T-cell (primary cell): ENCODE results near the gene GGA1. TPM values are rescaled to one million over a fixed set of nuclear protein-coding genes. Genes with fewer than 3 reads are reported as not detected.
"Not testable (repeated sequence)": the region's sequence is repeated elsewhere in the genome, so short reads cannot be mapped to it uniquely, and the experiment has no call there.

Experiments
- ATAC-seq, 4 experiments: fragments of 200-7000 bp in 3 of 4; fragments of 150-1000 bp in 1 of 4; cut with Tn5 transposase; replicated peaks in 1 of 4; 1 replicate in 3 of 4; 2 replicates in 1 of 4; pipeline ENCODE4 v1.10.0; 2021; ENCODE audit warnings: moderate library complexity in 3 of 4, mild to moderate bottlenecking in 2 of 4, moderate number of reproducible peaks in 1 of 4
- CTCF ChIA-PET, 2 donors: fragments of 300-600 bp; sonication (Branson Sonifier 250); formaldehyde crosslinking; loops; one replicate each; lab custom pipeline; 2022; ENCODE audit warnings: antibody characterized with exemption in 2 of 2; lab: Charles Lee
- POLR2A ChIA-PET, 2 donors: fragments of 300-600 bp; sonication (Branson Sonifier 250); formaldehyde crosslinking; loops; one replicate each; lab custom pipeline; 2022; ENCODE audit warnings: antibody characterized with exemption in 2 of 2; lab: Charles Lee
- DNase-seq, 35 experiments: peaks; one replicate each; pipeline versions ENCODE4 v3.0.0 to v3.0.0-alpha.2; 2013 to 2023
- H3K27ac ChIP-seq: one replicate; pipeline ENCODE4 v1.5.1; 2013; ENCODE audit warnings: low read length
- H3K27me3 ChIP-seq, 2 experiments: replicated peaks in 1 of 2; 1 replicate in 1 of 2; 2 replicates in 1 of 2; pipeline versions ENCODE4 v1.6.1 to v1.7.0; 2013; ENCODE audit warnings: low read length in 1 of 2, mixed read lengths in 1 of 2; ENCODE audit not compliant: control insufficient read depth in 2 of 2, insufficient read depth in 2 of 2; ENCODE audit errors: extremely low read depth in 1 of 2
- H3K36me3 ChIP-seq, 2 donors: 1 replicate in 1 of 2; 2 replicates in 1 of 2; pipeline versions ENCODE4 v1.6.1 to v1.7.0; 2013; ENCODE audit warnings: low read length in 1 of 2; ENCODE audit not compliant: control insufficient read depth in 2 of 2, insufficient read depth in 1 of 2; ENCODE audit errors: extremely low read depth in 1 of 2
- H3K4me1 ChIP-seq, 2 experiments: 1 replicate in 1 of 2; 2 replicates in 1 of 2; pipeline versions ENCODE4 v1.6.1 to v1.7.0; 2013; ENCODE audit warnings: low read length in 2 of 2, mixed read lengths in 1 of 2; ENCODE audit not compliant: insufficient read depth in 2 of 2, control insufficient read depth in 1 of 2; ENCODE audit errors: extremely low read depth in 1 of 2
- H3K4me3 ChIP-seq, 2 donors: 1 replicate in 1 of 2; 2 replicates in 1 of 2; pipeline versions ENCODE4 v1.5.1 to v1.7.0; 2013; ENCODE audit warnings: mild to moderate bottlenecking in 2 of 2, low read length in 1 of 2, moderate library complexity in 1 of 2; ENCODE audit not compliant: control insufficient read depth in 1 of 2; ENCODE audit errors: extremely low read depth in 1 of 2
- H3K9me3 ChIP-seq: 2 replicates; pipeline ENCODE4 v1.7.0; 2013
- H3K27ac Mint-ChIP-seq, 2 donors: one replicate each; pipeline ENCODE4 v1.8.0; 2020 to 2021; ENCODE audit warnings: mild to moderate bottlenecking in 2 of 2, mixed read lengths in 2 of 2
- H3K27me3 Mint-ChIP-seq, 2 donors: one replicate each; pipeline ENCODE4 v1.8.0; 2021 to 2022; ENCODE audit warnings: mixed read lengths in 2 of 2
- H3K36me3 Mint-ChIP-seq: one replicate; pipeline ENCODE4 v1.8.0; 2021; ENCODE audit warnings: mixed read lengths
- H3K4me1 Mint-ChIP-seq, 3 donors: one replicate each; pipeline ENCODE4 v1.8.0; 2020 to 2022; ENCODE audit warnings: mixed read lengths in 3 of 3, mild to moderate bottlenecking in 1 of 3
- H3K4me3 Mint-ChIP-seq, 3 donors: one replicate each; pipeline ENCODE4 v1.8.0; 2020 to 2022; ENCODE audit warnings: mild to moderate bottlenecking in 3 of 3, mixed read lengths in 3 of 3, moderate library complexity in 3 of 3
- H3K9me3 Mint-ChIP-seq, 3 donors: one replicate each; pipeline ENCODE4 v1.8.0; 2020 to 2022; ENCODE audit warnings: mixed read lengths in 3 of 3
- WGBS: methylation state at CpG from one replicate; pipeline ENCODE4 v1.1.5; 2013; ENCODE audit warnings: missing lambda C conversion rate; ENCODE audit not compliant: insufficient coverage; 5-methylcytosine and 5-hydroxymethylcytosine counted together
- total RNA-seq, 35 experiments: library from RNA in 6 of 35; stranded (reverse) in 6 of 35; fragments of 120-200 nt in 1 of 35; gene quantifications; one replicate each; pipeline versions ENCODE4 v1.2.1 to v1.2.4 and lab custom pipeline; 2013 to 2026

Gene GGA1
- total RNA-seq, 5 donors from 2014 or later (not counting 1 experiment from before 2014, with no cell fraction given): 83.8 to 105 (median 97.7) TPM

GRCh38 chr22:37604875-37605274 is 3.8 kb upstream of the GGA1 start:
- H3K36me3 Mint-ChIP-seq: no peaks in the 10 kb centered on the region
- peak overlapping the region in 1 of 2 donors; percentile 12 for H3K4me3 ChIP-seq
- ChIA-PET CTCF (interaction anchor here (0.5 to 5.8 kb wide), 5 partner anchors 12 to 311 kb away, joined by 3 to 59 read pairs (median 5); partner anchors contain the start of gene PDXP (in 1 of the 2)), POLR2A (no interaction called here)
- H3K4me1 Mint-ChIP-seq: peaks cover 52 to 66% (median 63%) of the 10 kb centered on the region in 3 donors
- H3K4me3 Mint-ChIP-seq: peak overlapping the region; percentile 46 to 69 (median 55)
- peak; percentile 38 to 84 (median 60) for DNase-seq
- peaks cover 34 to 57% of the 10 kb centered on the region in 2 experiments for H3K4me1 ChIP-seq
- H3K27ac Mint-ChIP-seq: peak overlapping the region; percentile 79 to 85
- peak overlapping the region; percentile 66 for H3K27ac ChIP-seq
- no peaks in the 10 kb centered on the region for H3K9me3 ChIP-seq
- peaks cover 0 to 4% of the 10 kb centered on the region in 2 experiments for H3K27me3 ChIP-seq
- no peaks in the 10 kb centered on the region for H3K36me3 ChIP-seq
- WGBS: 0% methylated on average over 3 of the region's 5 CpGs
- peak; percentile 22 to 45 (median 32) for ATAC-seq
- no peaks in the 10 kb centered on the region for H3K27me3 Mint-ChIP-seq
- H3K9me3 Mint-ChIP-seq: no peaks in the 10 kb centered on the region

DNA sequence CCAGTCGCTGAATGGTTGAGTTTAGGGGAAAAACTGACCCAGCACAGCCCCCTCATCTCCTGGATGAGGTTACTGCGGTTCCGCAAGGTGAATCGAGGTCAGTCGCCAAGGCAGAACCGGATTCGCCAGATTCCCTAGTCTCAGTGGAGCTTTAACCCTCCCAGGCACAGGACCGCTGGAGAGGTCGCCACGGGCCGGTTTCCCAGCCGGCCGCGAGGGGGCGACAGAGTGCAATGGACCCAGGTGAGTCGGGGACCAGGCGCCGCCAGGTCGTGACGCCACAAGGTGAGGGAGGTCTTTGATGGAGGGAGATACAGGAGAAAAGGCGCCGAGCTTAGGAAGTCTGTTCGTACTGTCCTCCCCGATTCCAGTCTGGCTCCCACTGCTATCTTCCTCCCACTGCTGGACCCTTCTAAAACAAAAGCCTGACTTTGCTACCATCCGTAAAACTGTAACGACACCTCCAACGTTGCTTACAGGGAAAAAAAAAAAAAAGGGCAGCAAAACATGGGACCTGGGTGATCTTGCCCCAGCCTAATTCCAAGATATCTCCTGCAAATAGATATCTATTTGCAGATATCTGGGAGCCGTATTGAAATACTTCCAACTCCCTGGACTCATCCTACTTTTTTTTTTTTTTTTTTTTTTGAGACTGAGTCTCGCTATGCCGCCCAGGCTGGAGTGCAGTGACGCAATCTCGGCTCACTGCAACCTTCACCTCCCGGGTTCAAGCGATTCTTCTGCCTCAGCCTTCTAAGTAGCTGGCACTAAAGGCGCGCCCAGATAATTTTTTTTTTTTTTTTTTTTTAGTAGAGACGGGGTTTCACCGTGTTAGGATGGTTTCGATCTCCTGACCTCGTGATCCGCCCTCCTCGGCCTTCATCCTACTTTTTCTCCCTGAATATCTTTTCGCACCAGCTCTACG is 1.4 kb upstream of the GGA1 start:
- peaks cover 39 to 76% of the 10 kb centered on the region in 2 experiments for H3K4me1 ChIP-seq
- H3K27ac Mint-ChIP-seq: peak overlapping the region; percentile 95 to 98
- 0% methylated on average over 14 of the region's 44 CpGs for WGBS

GRCh38 chr22:37607935-37608476 is 628 bp upstream of the GGA1 start:
- Histone ChIP-seq H3K27me3 (no peaks in the 10 kb centered on the region), H3K4me1 (peaks cover 39 to 77% of the 10 kb centered on the region in 2 experiments), H3K36me3 (peaks cover 0 to 2% of the 10 kb centered on the region in 2 donors), H3K27ac (peak overlapping the region; percentile 99), H3K4me3 (peak overlapping the region; percentile 5 to 83), H3K9me3 (no peaks in the 10 kb centered on the region)
- no peaks in the 10 kb centered on the region for H3K27me3 Mint-ChIP-seq
- H3K4me3 Mint-ChIP-seq: peak overlapping the region; percentile 89
- H3K9me3 Mint-ChIP-seq: no peaks in the 10 kb centered on the region
- WGBS: 3% methylated on average over 11 of the region's 17 CpGs
- H3K27ac Mint-ChIP-seq: peak overlapping the region; percentile 95 to 98
- ATAC-seq: peak in 1 of 4 experiments; percentile 1
- peaks cover 59 to 64% (median 60%) of the 10 kb centered on the region in 3 donors for H3K4me1 Mint-ChIP-seq
- no peaks in the 10 kb centered on the region for H3K36me3 Mint-ChIP-seq
- DNase-seq: peak in 3 of 35 experiments; percentile 10 to 23 (median 20)
- ChIA-PET POLR2A (interaction anchor here (0.6 to 1.2 kb wide), 7 partner anchors 16 to 682 kb away, joined by 3 to 6 read pairs (median 4); partner anchors contain the start of gene PDXP (in 1 of the 2)), CTCF (interaction anchor here (0.6 to 5.8 kb wide), 25 partner anchors 9 to 1163 kb away, joined by 3 to 59 read pairs (median 4); partner anchors contain the start of genes ANKRD54 (in 1 of the 2), LGALS1 (in 1 of the 2), MFNG (in 1 of the 2) and NOL12 (in 1 of the 2))

More for the DNA sequence above, 1.4 kb upstream of the GGA1 start:
- H3K4me3 Mint-ChIP-seq: peak overlapping the region; percentile 89
- Histone ChIP-seq H3K9me3 (no peaks in the 10 kb centered on the region), H3K36me3 (no peaks in the 10 kb centered on the region), H3K4me3 (peak overlapping the region; percentile 46 to 48), H3K27ac (peak overlapping the region; percentile 99), H3K27me3 (peaks cover 0 to under 1% of the 10 kb centered on the region in 2 experiments)
- no peaks in the 10 kb centered on the region for H3K36me3 Mint-ChIP-seq
- H3K27me3 Mint-ChIP-seq: no peaks in the 10 kb centered on the region
- ATAC-seq (peak; percentile 13 to 20 (median 19)), DNase-seq (peak; percentile 67 to 95 (median 85))
- H3K9me3 Mint-ChIP-seq: no peaks in the 10 kb centered on the region
- ChIA-PET CTCF (interaction anchor here (0.7 to 5.8 kb wide), 27 partner anchors 10 to 1162 kb away, joined by 3 to 59 read pairs (median 4); partner anchors contain the start of genes MFNG (in 1 of the 2), NOL12 (in 1 of the 2), PDXP (in 1 of the 2) and RAC2 (in 1 of the 2)), POLR2A (interaction anchor here (0.6 to 1.2 kb wide), 3 partner anchors 15 to 683 kb away, joined by 4 to 6 read pairs (median 4); no protein-coding TSS in a partner anchor)
- H3K4me1 Mint-ChIP-seq: peaks cover 63 to 68% (median 66%) of the 10 kb centered on the region in 3 donors

DNA sequence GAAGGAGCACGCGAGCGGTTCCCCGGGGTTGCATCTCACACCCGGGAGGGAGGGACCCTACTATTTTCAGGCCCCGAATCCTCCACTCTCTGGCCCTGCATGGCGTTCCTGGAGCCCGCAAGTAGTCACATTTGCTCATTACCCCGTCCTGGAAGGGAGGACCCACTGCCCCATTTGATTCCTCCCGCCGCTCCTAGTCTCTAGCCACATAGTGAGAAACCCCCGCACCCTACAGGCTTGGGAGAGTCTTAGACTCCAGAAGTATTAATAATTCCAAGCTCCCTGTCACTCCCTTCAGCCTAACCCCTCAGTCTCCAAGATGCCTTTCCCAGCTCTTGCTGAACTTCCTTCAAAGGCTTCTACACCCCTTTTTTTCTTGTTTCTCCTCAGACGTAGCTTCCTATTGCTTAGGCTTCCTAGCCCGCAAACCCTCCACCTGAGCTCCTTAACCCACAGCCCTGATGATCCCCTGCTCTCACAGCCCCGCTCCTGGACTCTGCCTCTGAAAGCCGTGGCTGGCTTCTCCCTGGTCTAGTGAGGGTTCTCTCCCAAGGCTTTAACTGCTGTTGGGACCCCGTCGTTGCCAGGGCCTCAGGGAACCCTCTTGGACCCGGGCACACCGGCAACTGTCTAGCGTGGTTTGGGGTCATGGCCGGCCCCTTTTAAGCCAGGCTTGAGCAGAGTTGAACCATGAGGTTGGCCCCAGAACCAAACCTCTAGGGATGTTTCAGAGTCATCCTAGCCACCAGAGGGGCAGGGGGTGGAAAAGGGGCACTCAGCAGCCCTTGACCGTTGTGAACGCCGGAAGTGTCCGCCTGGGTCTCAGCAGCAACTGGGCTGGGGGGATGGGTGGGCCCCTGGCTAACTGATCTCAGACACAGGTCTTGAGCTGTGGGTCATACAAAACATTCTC is 862 bp downstream of the GGA1 start:
- 9% methylated on average over 25 of the region's 26 CpGs for WGBS
- peaks cover 4 to 10% of the 10 kb centered on the region in 2 donors for H3K36me3 ChIP-seq
- H3K27ac Mint-ChIP-seq: peak overlapping the region; percentile 83 to 91
- H3K27ac ChIP-seq: peak overlapping the region; percentile 68
- peak overlapping the region; percentile 89 to 91 (median 89) for H3K4me3 Mint-ChIP-seq
- H3K27me3 ChIP-seq: no peaks in the 10 kb centered on the region
- no peaks in the 10 kb centered on the region for H3K9me3 Mint-ChIP-seq
- H3K4me3 ChIP-seq: peak overlapping the region; percentile 76 to 83
- ATAC-seq (no peak), DNase-seq (peak in 2 of 35 experiments; percentile 37 to 39)
- POLR2A ChIA-PET: interaction anchor here in 1 of 2 donors (0.8 to 1.1 kb wide), 3 partner anchors 18 to 67 kb away, joined by 3 to 5 read pairs (median 4); no protein-coding TSS in a partner anchor
- no peaks in the 10 kb centered on the region for H3K36me3 Mint-ChIP-seq
- no peaks in the 10 kb centered on the region for H3K27me3 Mint-ChIP-seq
- peaks cover 51 to 59% (median 54%) of the 10 kb centered on the region in 3 donors for H3K4me1 Mint-ChIP-seq
- CTCF ChIA-PET: interaction anchor here in 1 of 2 donors (0.6 to 5.8 kb wide), 8 partner anchors 17 to 749 kb away, joined by 3 to 59 read pairs (median 4); partner anchors contain the start of genes ANKRD54, NCF4, NOL12 and PDXP
- H3K4me1 ChIP-seq: peaks cover 37 to 70% of the 10 kb centered on the region in 2 experiments
- H3K9me3 ChIP-seq: no peaks in the 10 kb centered on the region

DNA sequence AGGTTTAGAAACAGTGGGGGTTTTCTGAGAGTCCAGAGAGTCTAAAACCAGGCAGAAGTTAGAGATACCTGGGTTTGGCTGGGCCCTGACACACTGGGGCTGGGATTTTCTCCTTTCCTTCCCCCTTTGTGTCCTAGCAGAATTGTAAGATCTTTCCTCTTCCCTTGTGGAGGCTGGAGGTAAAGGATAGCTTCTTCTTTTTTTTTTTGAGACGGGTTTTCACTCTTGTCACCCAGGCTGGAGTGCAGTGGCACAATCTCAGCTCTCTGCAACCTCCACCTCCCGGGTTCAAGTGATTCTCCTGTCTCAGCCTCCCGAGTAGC is 1.5 kb downstream of the GGA1 start:
- H3K4me1 ChIP-seq: peaks cover 31 to 64% of the 10 kb centered on the region in 2 experiments
- peaks cover 5 to 14% of the 10 kb centered on the region in 2 donors for H3K36me3 ChIP-seq
- not testable (repeated sequence) for H3K27ac ChIP-seq, H3K27me3 Mint-ChIP-seq, H3K9me3 Mint-ChIP-seq, H3K27me3 ChIP-seq, DNase-seq, H3K9me3 ChIP-seq, H3K36me3 Mint-ChIP-seq, ATAC-seq
- ChIA-PET CTCF (interaction anchor here in 1 of 2 donors (0.9 to 1.4 kb wide), 2 partner anchors 18 to 749 kb away, joined by 3 to 4 read pairs; partner anchors contain the start of gene NCF4), POLR2A (interaction anchor here in 1 of 2 donors (0.8 kb wide), 1 partner anchor 17 kb away, joined by 4 read pairs; no protein-coding TSS in a partner anchor)
- Mint-ChIP-seq H3K4me1 (peaks cover 45 to 54% (median 48%) of the 10 kb centered on the region in 3 donors), H3K4me3 (peak overlapping the region; percentile 89 to 91 (median 89)), H3K27ac (peak overlapping the region; percentile 11 to 91)
- peak overlapping the region in 1 of 2 donors; percentile 83 for H3K4me3 ChIP-seq
- no CpG with 5 or more reads among the region's 3 CpGs for WGBS
